HepG2 (cell line): ENCODE measurements around the gene AVPR2. TPM values are rescaled to one million over a fixed set of nuclear protein-coding genes. Genes with fewer than 3 reads are reported as not detected.
A peak's percentile ranks its signal among the peaks of the same experiment; 100 is the strongest.

Experiments
- AKNA ChIP-seq: sonication (generic); formaldehyde crosslinking; IDR thresholded peaks from 2 replicates; pipeline ENCODE4 v1.4.0; 2020; ENCODE audit warnings: missing genetic modification reagents, borderline replicate concordance
- MATR3 ChIP-seq: sonication (generic); formaldehyde crosslinking; IDR thresholded peaks from 2 replicates; pipeline ENCODE4 v1.4.0; 2020; ENCODE audit warnings: missing genetic modification reagents
- MXD4 ChIP-seq: IDR thresholded peaks from 2 replicates; pipeline ENCODE4 v1.6.1; 2016; ENCODE audit warnings: mild to moderate bottlenecking, missing biosample characterization, missing genetic modification reagents
- NFKB2 ChIP-seq: sonication (generic); formaldehyde crosslinking; IDR thresholded peaks from 2 replicates; pipeline ENCODE4 v1.4.0; 2020; ENCODE audit warnings: missing genetic modification reagents, borderline replicate concordance
- POGK ChIP-seq: sonication (generic); formaldehyde crosslinking; conservative IDR thresholded peaks from 2 replicates; pipeline ENCODE4 v1.8.0; 2022; ENCODE audit warnings: mild to moderate bottlenecking, moderate library complexity, missing genetic modification reagents
- PRDM15 ChIP-seq: sonication (generic); formaldehyde crosslinking; IDR thresholded peaks from 2 replicates; pipeline ENCODE4 v1.4.0; 2020; ENCODE audit warnings: missing genetic modification reagents
- PRMT3 ChIP-seq: sonication (generic); formaldehyde crosslinking; IDR thresholded peaks from 2 replicates; pipeline ENCODE4 v1.8.1; 2022; ENCODE audit warnings: low read depth, mild to moderate bottlenecking, moderate library complexity, missing genetic modification reagents, borderline replicate concordance
- RBM39 ChIP-seq: fragments of 200-400 bp; formaldehyde crosslinking; IDR thresholded peaks from one replicate; pipeline ENCODE4 v1.6.1; 2018; ENCODE audit warnings: antibody characterized with exemption, mild to moderate bottlenecking, low read depth, low read length; ENCODE audit not compliant: poor library complexity, severe bottlenecking
- RFX5 ChIP-seq: IDR thresholded peaks from 2 replicates; pipeline ENCODE4 v1.6.1; 2011; ENCODE audit warnings: low read depth, low read length, improper control_type of control experiment
- RFXANK ChIP-seq: IDR thresholded peaks from 2 replicates; pipeline ENCODE4 v1.6.1; 2016
- SMAD1 ChIP-seq: sonication (generic); formaldehyde crosslinking; IDR thresholded peaks from 2 replicates; pipeline ENCODE4 v1.4.0; 2020; ENCODE audit warnings: missing genetic modification reagents, low read depth, mild to moderate bottlenecking, borderline replicate concordance
- ZKSCAN8 ChIP-seq: IDR thresholded peaks from 2 replicates; pipeline ENCODE4 v1.6.1; 2016; ENCODE audit warnings: borderline replicate concordance, missing genetic modification reagents, missing compliant biosample characterization
- ZMAT5 ChIP-seq: sonication (generic); formaldehyde crosslinking; IDR thresholded peaks from 2 replicates; pipeline ENCODE4 v1.5.0; 2020; ENCODE audit warnings: mild to moderate bottlenecking, low read depth, missing genetic modification reagents, borderline replicate concordance
- ZNF224 ChIP-seq: sonication (generic); formaldehyde crosslinking; IDR thresholded peaks from 2 replicates; pipeline ENCODE4 v1.5.0; 2020; ENCODE audit warnings: mild to moderate bottlenecking, missing genetic modification reagents
- ZNF333 ChIP-seq: sonication (generic); formaldehyde crosslinking; IDR thresholded peaks from 2 replicates; pipeline ENCODE4 v1.4.0; 2020; ENCODE audit warnings: mild to moderate bottlenecking, missing genetic modification reagents, borderline replicate concordance
- ZNF501 ChIP-seq: sonication (generic); formaldehyde crosslinking; IDR thresholded peaks from 2 replicates; pipeline ENCODE4 v1.5.1; 2020; ENCODE audit warnings: mild to moderate bottlenecking, moderate library complexity, missing genetic modification reagents
- ZNF543 ChIP-seq: sonication (generic); formaldehyde crosslinking; IDR thresholded peaks from 2 replicates; pipeline ENCODE4 v1.4.0; 2020; ENCODE audit warnings: mild to moderate bottlenecking, missing genetic modification reagents
- polyA plus RNA-seq, 8 experiments: library from polyadenylated mRNA; depleted of rRNA in 3 of 8; stranded (reverse) in 7 of 8; unstranded in 1 of 8; fragments of >200 nt; fragmentation: Illumina TruSeq in 4 of 8; extraction: Trizol in 4 of 8; gene quantifications; 2 replicates each; pipeline versions ENCODE4 v1.2.1 to v1.2.3, GENCODE V29; 2011 to 2016; ENCODE audit warnings: low read depth in 4 of 8, missing spikeins in 1 of 8, mixed read lengths in 1 of 8; ENCODE audit not compliant: insufficient read depth in 1 of 8
- total RNA-seq, 5 experiments: library from RNA; depleted of rRNA; stranded (reverse); fragments of >200 nt; fragmentation: Illumina TruSeq; extraction: Trizol; gene quantifications; 2 replicates each; pipeline ENCODE4 v1.2.3, GENCODE V29; 2016; ENCODE audit warnings: low read depth in 1 of 5

Gene AVPR2
- total and polyA plus RNA-seq, 2 of the 13 experiments (the other 11 are each of a cell fraction or from before 2014, with no cell fraction given): not detected

GRCh38 chrX:153875391-153876111, 28.9 kb upstream of the AVPR2 start (continued):
- TF ChIP-seq MXD4 (CRISPR knock-in tag) (peak; percentile 99), ZMAT5 (peak; percentile 98), ZKSCAN8 (peak; percentile 97), POGK (CRISPR knock-in tag) (peak; percentile 99), ZNF501 (CRISPR knock-in tag) (peak; percentile 95), AKNA (peak; percentile 99), ZNF543 (peak; percentile 99), RFX5 (no peak), NFKB2 (CRISPR knock-in tag) (peak; percentile 100), ZNF333 (peak; percentile 100), MATR3 (CRISPR knock-in tag) (no peak), RFXANK (peak; percentile 97), PRDM15 (CRISPR knock-in tag) (peak; percentile 89), PRMT3 (CRISPR knock-in tag) (peak; percentile 99), RBM39 (no peak), SMAD1 (peak; percentile 97), ZNF224 (CRISPR knock-in tag) (peak; percentile 99)
